NAMALWA (cell line): ENCODE results near the gene DYSF.

ENCODE experiments used
- DNase-seq: peaks from one replicate; pipeline ENCODE4 v3.0.0-alpha.2; 2015; ENCODE audit warnings: low spot score

DYSF gene

DNA sequence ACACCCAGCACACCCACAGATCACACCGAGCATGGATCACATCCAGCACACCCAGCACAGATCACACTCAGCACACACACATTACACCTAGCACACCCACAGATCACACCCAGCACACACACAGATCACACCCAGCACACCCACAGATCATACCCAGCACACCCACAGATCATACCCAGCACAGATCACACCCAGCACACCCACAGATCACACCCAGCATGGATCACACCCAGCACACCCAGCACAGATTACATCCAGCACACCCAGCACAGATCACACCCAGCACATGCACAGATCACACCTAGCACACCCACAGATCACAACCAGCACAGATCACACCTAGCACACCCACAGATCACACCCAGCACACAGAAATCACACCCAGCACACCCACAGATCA is 118.6 kb downstream of the DYSF start:
- DNase-seq, result no peak

- DNase-seq, result no peak
Observed at GRCh38 chr2:71575966-71576365, 122.6 kb downstream of the DYSF start.

DNA sequence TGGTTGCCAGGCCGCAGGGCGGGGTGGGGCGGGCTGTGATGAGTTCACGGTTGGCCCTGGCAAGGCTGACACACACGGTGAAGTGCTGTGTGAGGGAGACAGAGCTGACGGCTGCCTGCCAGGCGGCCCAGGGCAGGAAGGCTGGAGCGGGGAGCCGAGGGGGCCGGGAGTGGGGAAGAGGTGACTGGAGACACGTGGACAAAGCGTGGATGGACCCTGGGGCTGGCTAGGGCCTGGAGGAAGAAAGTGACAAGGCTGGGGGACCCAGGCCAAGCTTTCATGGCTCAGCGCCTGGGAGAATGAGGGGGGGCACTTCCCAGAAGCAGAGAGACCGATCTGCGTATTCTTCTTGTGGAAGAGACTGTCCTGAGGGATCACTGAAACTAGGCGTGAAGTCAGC is 123.2 kb downstream of the DYSF start:
- no peak for DNase-seq

GRCh38 chr2:71577209-71577608 is 123.8 kb downstream of the DYSF start:
- no peak for DNase-seq

- DNase-seq, result no peak
Observed at GRCh38 chr2:71578767-71579342, 125.5 kb downstream of the DYSF start.

DNA sequence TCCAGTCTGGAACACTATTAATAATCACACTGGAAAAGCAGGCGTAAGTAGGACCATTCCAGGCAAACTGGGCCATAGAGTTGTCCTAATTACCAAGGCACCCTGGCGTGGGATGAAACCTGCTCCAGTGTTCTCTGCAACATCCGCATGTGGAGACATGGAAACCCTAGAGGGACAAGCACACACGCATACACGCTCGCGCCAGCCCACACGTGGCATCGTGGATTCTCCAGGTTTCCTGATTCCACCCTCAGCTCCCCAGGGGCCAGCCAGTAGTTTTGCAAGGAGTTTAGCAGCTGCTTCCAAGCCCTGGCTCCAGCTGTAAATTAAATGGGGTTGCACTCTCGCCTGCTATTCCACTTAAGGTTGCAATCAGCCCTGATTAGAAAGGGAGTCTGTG is 127.7 kb downstream of the DYSF start:
- no peak for DNase-seq

- DNase-seq, result no peak
Observed at GRCh38 chr2:71583876-71584275, 130.5 kb downstream of the DYSF start.

GRCh38 chr2:71586471-71586870 is 133.1 kb downstream of the DYSF start:
- DNase-seq, result no peak

DNA sequence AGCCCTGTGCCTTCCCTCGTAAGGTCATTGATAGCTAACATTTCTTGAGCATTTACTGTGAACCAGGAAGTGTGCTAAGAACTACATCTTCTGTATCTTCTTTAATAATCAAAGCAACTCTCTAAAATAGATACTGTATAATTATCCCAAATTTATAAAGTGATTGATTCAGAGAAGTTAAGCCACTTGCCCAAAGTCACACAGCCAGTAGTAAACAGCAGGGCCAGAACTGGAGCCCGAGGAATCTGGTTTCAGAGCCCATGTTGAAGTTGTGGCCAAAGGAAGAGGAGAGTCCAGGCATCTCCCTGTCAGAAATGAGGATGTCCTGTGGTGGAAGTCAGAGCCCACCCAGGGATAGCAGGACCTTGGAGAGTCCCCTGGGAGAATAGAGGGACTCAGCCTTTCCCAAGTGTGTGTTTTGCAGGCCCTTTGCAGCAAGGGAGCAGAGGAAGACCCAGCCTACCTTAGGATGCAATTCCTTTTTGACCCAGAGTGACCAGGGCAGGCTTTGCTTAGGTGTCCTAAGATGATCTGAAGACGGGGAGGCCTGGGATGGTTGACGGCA is 134.2 kb downstream of the DYSF start:
- DNase-seq, result no peak

GRCh38 chr2:71588497-71589170 is 135.3 kb downstream of the DYSF start:
- DNase-seq, result no peak

DNA sequence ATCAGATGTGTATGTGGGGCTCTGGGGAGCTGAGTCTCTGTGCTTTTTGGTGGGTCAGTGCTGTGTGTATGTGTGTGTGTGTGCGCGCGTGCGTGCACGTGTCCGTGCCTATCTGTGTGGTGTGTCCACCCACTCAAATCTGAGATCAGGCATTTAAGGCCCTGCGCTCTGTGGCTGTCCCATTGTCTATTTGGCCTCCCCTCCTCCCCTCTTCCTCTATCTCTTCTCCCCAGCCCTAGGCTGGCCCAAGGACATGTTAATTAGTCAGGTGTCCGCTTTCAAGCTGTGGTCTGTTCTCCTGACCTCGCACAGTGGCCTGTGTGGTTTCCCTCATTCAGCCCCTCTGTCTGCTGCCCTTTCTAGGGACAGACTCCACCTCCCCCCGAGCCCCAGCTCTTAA is 136.4 kb downstream of the DYSF start:
- no peak for DNase-seq

DNA sequence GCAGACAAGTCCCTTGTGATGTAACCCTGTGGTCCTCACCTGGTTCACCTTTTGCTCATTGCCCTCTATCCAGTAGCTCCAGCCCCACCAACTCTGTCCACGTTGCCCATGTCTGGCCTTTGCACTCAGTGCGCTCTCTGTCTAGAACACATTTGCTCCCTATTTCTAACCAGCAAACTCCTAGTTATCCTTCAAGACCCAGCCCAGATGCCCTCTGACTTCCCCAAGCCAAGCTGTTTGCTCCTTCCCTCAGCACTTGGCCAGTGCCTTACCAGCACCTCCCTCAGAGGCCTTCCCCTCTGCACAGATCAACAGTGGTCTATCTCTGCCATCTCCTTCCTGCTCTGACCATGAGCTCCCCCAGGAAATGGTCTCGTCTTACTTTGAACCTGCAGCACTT is 137.7 kb downstream of the DYSF start:
- no peak for DNase-seq

DNA sequence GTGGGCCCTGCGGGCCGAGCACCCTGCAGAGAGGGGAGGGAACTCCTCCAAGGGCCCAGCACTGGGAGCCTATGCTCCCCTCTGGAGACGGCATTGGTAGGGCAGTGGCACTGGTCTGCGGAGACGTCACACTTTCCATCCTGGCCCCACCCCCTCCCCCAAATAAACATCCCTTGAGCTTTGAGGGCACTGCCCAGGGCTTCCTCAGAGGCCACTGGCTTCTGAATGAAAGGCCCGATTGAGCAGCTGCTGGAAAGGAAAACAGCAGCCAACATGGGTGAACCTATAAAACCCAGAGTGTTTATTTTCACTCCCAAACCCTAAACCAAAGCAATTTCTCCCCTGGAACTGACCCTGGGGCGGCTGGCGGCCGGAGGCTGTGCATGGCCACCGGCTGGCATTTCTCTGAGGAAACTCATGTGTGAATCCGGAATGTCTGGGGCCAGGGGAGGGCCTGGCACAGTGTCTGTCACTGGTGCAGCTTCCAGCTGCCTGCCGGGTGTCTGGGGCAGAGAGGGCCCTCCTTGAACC is 138.9 kb downstream of the DYSF start:
- no peak for DNase-seq

DNA sequence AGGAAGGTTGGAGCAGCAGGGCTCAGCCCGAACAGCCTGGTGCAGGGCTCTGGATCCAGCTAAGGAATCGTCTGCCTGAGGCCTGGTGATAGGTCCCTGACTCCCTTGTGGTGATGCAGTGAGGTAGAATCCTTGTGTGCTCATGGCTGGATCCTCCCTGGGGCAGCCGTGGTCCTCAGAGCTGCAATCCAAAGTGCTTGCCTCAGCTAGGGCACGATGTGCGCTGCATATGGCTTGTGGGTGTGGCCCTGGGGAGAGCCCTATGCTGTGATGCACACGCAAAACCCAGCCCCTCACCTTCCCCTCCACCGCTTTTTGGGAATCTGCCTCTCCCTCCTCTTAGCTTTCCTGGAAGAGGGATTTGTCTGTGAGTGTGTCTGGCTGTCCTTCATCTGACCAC is 142.2 kb downstream of the DYSF start:
- no peak for DNase-seq

DNA sequence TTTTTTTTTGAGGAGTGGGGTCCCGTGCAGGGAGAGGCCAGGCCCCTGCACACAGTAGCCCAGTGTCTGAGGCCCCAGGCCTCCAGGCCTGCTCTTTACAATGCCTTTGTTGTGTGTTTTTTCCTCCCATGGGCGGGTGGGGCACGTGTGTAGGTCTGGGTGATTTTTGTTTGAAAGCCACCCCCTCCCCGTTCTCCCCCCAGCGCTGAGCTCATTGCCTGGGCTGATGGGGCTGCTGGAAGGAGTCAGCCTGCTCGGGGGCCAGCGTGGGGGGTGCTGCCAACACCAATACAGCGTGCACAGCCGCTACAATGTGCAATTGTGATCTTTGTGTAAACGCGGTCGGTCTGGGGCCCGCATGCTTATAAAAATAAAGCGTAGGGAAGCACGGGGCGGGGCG is 142.7 kb downstream of the DYSF start:
- DNase-seq, result no peak

DNA sequence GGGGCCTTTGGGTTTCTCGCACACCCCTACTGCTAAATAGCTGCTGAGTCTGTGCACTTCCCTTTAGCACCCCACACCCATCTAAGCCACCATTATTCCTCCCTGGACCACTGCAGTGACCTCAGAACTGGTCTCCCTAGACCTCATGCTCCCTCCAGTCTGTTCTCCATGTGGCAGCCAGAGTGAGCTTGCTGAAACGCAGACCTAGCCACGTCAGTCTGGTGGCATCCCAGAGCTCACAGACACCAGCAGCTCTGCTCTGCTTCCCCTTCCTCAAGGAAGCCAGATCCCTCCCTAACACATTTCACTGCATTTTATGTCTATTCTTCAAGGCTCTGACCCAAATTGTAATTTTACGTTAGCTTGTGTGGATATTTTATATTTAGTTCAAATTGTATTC is 144.4 kb downstream of the DYSF start:
- no peak for DNase-seq

GRCh38 chr2:71598526-71598925 is 145.2 kb downstream of the DYSF start:
- DNase-seq, result no peak

- no peak for DNase-seq
Observed at GRCh38 chr2:71599038-71599437, 145.7 kb downstream of the DYSF start.

DNA sequence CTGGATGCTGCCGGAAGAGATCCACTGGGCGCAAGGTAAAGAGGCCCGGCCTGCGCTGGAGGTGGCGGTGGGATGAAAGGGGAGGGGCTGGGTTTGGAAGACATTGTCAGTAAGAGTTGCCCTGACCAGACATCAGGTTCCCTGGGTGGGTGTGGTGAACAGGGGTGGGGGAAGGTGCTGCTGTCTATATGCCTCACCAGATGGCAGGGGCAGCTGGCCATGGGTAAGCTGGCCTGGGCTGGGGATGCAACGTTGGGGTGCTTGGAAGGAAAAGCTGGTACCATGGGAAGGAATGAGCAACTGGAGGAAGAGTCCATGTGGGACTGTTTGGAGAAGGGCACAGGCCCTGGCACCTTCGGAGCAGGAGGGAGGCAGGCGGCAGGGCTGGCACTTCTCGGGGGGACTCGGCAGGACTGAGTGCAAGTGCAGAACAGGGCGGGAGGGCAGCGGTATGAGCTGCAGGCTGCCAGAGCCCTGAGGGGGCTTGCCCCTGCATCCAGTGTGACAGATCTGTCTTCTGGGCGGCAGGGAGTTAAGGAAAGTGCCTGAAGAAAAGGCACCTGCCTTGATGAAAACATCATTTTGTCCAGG is 146.4 kb downstream of the DYSF start:
- no peak for DNase-seq

GRCh38 chr2:71600555-71600954 is 147.2 kb downstream of the DYSF start:
- DNase-seq, result no peak

GRCh38 chr2:71601136-71602114 is 148.1 kb downstream of the DYSF start:
- DNase-seq, result no peak

DNA sequence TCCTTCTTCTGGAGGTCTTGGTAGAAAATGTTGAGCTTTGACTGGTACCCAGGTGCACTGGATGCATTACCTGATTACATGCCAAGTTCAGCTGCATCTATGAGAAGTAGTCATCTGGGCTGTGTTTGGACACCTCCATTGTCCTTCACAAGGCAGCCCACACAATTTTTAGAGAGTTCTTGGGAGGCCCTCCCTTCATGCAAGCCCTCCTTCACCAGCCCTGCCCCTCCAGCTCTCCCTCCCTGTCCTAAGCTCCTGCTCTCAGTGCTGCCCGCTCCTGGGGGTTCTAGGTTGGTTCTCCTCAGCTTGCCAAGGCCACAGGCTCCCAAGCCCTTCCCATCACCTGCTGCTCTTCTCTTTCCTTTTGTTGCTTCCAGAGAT is 148.7 kb downstream of the DYSF start:
- DNase-seq, result no peak
